ENCODE results near the gene SNAPIN.
A peak's percentile ranks its signal among the peaks of the same experiment; 100 is the strongest.

DNA sequence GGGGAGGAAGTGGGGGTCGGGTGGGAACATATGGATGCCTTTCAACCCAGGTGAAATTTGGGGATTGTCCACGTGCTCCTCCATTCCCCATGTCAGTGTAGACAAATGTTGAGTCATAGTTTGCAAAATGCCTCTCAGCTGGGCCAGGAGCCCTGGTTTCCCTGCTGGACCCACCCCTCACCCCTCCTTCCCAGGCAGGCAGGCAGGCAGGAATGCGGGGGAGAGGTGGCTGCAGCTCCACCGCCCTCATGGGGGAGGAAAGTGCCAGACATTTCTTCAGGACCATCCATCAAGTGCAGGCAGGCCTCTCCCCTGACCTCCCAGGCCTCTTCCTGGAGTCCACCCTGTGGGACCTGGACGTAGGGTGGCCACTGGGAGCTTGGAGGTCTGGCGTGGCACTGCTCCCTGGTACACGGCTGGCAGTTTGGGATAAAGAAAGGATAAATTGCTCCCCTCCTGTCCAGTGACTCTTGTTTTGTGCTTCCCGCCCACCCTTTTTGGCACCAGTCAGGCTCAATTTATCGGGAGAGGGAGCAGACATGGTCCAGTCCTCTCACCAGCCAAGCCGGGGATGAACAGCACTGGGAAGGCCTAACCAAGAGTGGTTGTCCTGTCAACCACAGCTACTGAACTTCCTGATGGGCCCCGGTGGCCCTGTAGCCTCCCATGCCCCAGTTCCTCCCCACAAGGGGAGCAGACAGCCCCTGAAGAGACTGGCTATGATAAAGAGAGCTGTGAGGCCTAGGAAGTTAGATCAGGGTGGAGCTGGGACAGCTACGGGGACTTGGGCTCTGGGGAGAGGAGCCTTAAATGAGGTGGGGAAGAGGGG is 38.9 kb downstream of the SNAPIN start:
- TF ChIP-seq CTCF (IDR thresholded peaks at IDR 0.05) = no peak
- peak in 1 of 4 donors; percentile 34 for TF ChIP-seq POLR2AphosphoS5 (IDR thresholded peaks at IDR 0.05)
- no peak for TF ChIP-seq POLR2A (IDR thresholded peaks at IDR 0.05)

Data from sigmoid colon (tissue), 4 donors.